Ishikawa (cell line): ENCODE measurements around the gene CYP3A4.

Experiments used
- CEBPB ChIP-seq: IDR thresholded peaks from 2 replicates; pipeline ENCODE4 v1.6.1; 2012
- CREB1 ChIP-seq: IDR thresholded peaks from 2 replicates; pipeline ENCODE4 v1.6.1; 2012; ENCODE audit warnings: low read depth
- EGR1 ChIP-seq: IDR thresholded peaks from 2 replicates; pipeline ENCODE4 v1.6.1; 2012
- EP300 ChIP-seq: IDR thresholded peaks from 2 replicates; pipeline ENCODE4 v1.6.1; 2012; ENCODE audit warnings: borderline replicate concordance
- FOXM1 ChIP-seq: IDR thresholded peaks from 2 replicates; pipeline ENCODE4 v1.6.1; 2012; ENCODE audit warnings: low read depth, borderline replicate concordance
- MAX ChIP-seq: IDR thresholded peaks from 2 replicates; pipeline ENCODE4 v1.6.1; 2012
- NFIC ChIP-seq: IDR thresholded peaks from 2 replicates; pipeline ENCODE4 v1.6.1; 2012
- RAD21 ChIP-seq: IDR thresholded peaks from 2 replicates; pipeline ENCODE4 v1.6.1; 2012; ENCODE audit warnings: low read depth
- REST ChIP-seq: IDR thresholded peaks from 2 replicates; pipeline ENCODE4 v1.6.1; 2012; ENCODE audit warnings: low read depth, mild to moderate bottlenecking
- TAF1 ChIP-seq: IDR thresholded peaks from 2 replicates; pipeline ENCODE4 v1.6.1; 2012; ENCODE audit warnings: low read depth, mild to moderate bottlenecking
- TCF12 ChIP-seq: IDR thresholded peaks from 2 replicates; pipeline ENCODE4 v1.6.1; 2012; ENCODE audit warnings: low read depth
- TEAD4 ChIP-seq: IDR thresholded peaks from 2 replicates; pipeline ENCODE4 v1.6.1; 2012
- USF1 ChIP-seq: IDR thresholded peaks from 2 replicates; pipeline ENCODE4 v1.6.1; 2012
- YY1 ChIP-seq: IDR thresholded peaks from 2 replicates; pipeline ENCODE4 v1.6.1; 2012; ENCODE audit warnings: low read depth
- ZBTB7A ChIP-seq: IDR thresholded peaks from 2 replicates; pipeline ENCODE4 v1.6.1; 2012; ENCODE audit warnings: low read depth

CYP3A4 gene

GRCh38 chr7:99737726-99738125, 46.3 kb downstream of the CYP3A4 start:
- TF ChIP-seq CEBPB, result no peak
- no peak for TF ChIP-seq USF1
- no peak for TF ChIP-seq TAF1
- no peak for TF ChIP-seq RAD21
- no peak for TF ChIP-seq NFIC
- no peak for TF ChIP-seq REST
- TF ChIP-seq CREB1, result no peak
- no peak for TF ChIP-seq EP300
- no peak for TF ChIP-seq TCF12
- no peak for TF ChIP-seq FOXM1
- no peak for TF ChIP-seq MAX
- TF ChIP-seq YY1, result no peak
- no peak for TF ChIP-seq TEAD4
- TF ChIP-seq EGR1, result no peak
- TF ChIP-seq ZBTB7A, result no peak

GRCh38 chr7:99734987-99735386, 49.0 kb downstream of the CYP3A4 start, which contains the start of gene CYP3A7:
TSS of gene CYP3A7 (minus strand) at chr7:99735196. CDS start at chr7:99735093, 103 bp downstream.
- no peak for TF ChIP-seq ZBTB7A
- no peak for TF ChIP-seq TAF1
- no peak for TF ChIP-seq CREB1
- no peak for TF ChIP-seq MAX
- no peak for TF ChIP-seq TCF12
- no peak for TF ChIP-seq TEAD4
- no peak for TF ChIP-seq EP300
- TF ChIP-seq RAD21, result no peak
- TF ChIP-seq FOXM1, result no peak
- no peak for TF ChIP-seq USF1

GRCh38 chr7:99733448-99733847, 50.5 kb downstream of the CYP3A4 start:
- TF ChIP-seq YY1 (no peak), ZBTB7A (no peak), TEAD4 (no peak), EP300 (no peak), RAD21 (no peak), MAX (no peak), CREB1 (no peak), TCF12 (no peak)

GRCh38 chr7:99733003-99733402, 51.0 kb downstream of the CYP3A4 start:
- TF ChIP-seq FOXM1 (no peak), USF1 (no peak), EGR1 (no peak), ZBTB7A (no peak), CEBPB (no peak), REST (no peak), TEAD4 (no peak), RAD21 (no peak), TCF12 (no peak), MAX (no peak), YY1 (no peak), CREB1 (no peak), EP300 (no peak), NFIC (no peak), TAF1 (no peak)

GRCh38 chr7:99731638-99732374, 52.2 kb downstream of the CYP3A4 start:
- no peak for TF ChIP-seq REST
- no peak for TF ChIP-seq TCF12
- TF ChIP-seq YY1, result no peak
- no peak for TF ChIP-seq NFIC
- no peak for TF ChIP-seq USF1
- no peak for TF ChIP-seq TAF1
- no peak for TF ChIP-seq MAX
